H1 (cell line): ENCODE results near the gene ZNF14. TPM values are rescaled to one million over a fixed set of nuclear protein-coding genes. Genes with fewer than 3 reads are reported as not detected.
"Not testable (repeated sequence)": the region's sequence is repeated elsewhere in the genome, so short reads cannot be mapped to it uniquely, and the experiment has no call there.

Experiments
- CTCF ChIA-PET: fragments of 300-600 bp; sonication (Branson Sonifier 250); formaldehyde crosslinking; loops from one replicate; lab custom pipeline; 2021; ENCODE audit not compliant: partially characterized antibody; lab: Charles Lee
- POLR2A ChIA-PET: fragments of 300-600 bp; sonication (Branson Sonifier 250); formaldehyde crosslinking; loops from one replicate; lab custom pipeline; 2021; ENCODE audit warnings: inconsistent platforms; ENCODE audit not compliant: partially characterized antibody; lab: Charles Lee
- DNase-seq, 2 experiments: peaks; one replicate each; pipeline versions ENCODE4 v3.0.0 to v3.0.0-alpha.2; 2010 to 2022; ENCODE audit warnings: low spot score in 2 of 2, low read depth in 1 of 2, mixed read lengths in 1 of 2
- FAIRE-seq: peaks from 2 replicates; lab custom pipeline; 2011; peaks lifted over from hg19 to GRCh38; lab: Jason Lieb, UNC
- H2AFZ ChIP-seq: 2 replicates; pipeline ENCODE4 v1.8.1; 2012; ENCODE audit warnings: low read length, inconsistent platforms
- H2AK5ac ChIP-seq: 2 replicates; pipeline ENCODE4 v1.6.1; 2013; ENCODE audit warnings: low read depth, low read length
- H2BK120ac ChIP-seq: replicated peaks from 2 replicates; pipeline ENCODE3; 2013; ENCODE audit warnings: low read depth, low read length, inconsistent platforms
- H2BK12ac ChIP-seq: 2 replicates; pipeline ENCODE4 v1.6.1; 2013; ENCODE audit warnings: low read depth, low read length
- H2BK15ac ChIP-seq: 2 replicates; pipeline ENCODE4 v1.6.1; 2013; ENCODE audit warnings: low read length
- H2BK20ac ChIP-seq: 2 replicates; pipeline ENCODE4 v1.6.1; 2013; ENCODE audit warnings: low read length
- H2BK5ac ChIP-seq: 2 replicates; pipeline ENCODE4 v1.6.1; 2013; ENCODE audit warnings: low read depth, low read length
- H3K14ac ChIP-seq: 2 replicates; pipeline ENCODE4 v1.6.1; 2013; ENCODE audit warnings: inconsistent platforms; ENCODE audit not compliant: insufficient read length
- H3K18ac ChIP-seq: 2 replicates; pipeline ENCODE4 v1.6.1; 2013; ENCODE audit warnings: low read length; ENCODE audit errors: extremely low read depth
- H3K23ac ChIP-seq: 2 replicates; pipeline ENCODE4 v1.6.1; 2013; ENCODE audit warnings: inconsistent platforms; ENCODE audit not compliant: insufficient read length
- H3K23me2 ChIP-seq: 2 replicates; pipeline ENCODE4 v1.6.1; 2013; ENCODE audit warnings: low read depth, low read length
- H3K27ac ChIP-seq: 2 replicates; pipeline ENCODE4 v1.6.1; 2011; ENCODE audit warnings: low read depth, low read length, inconsistent platforms
- H3K27me3 ChIP-seq, 4 experiments: replicated peaks in 1 of 4; 1 replicate in 1 of 4; 2 replicates in 3 of 4; pipeline versions ENCODE4 v1.6.1 to v1.8.1; 2011 to 2013; ENCODE audit warnings: low read length in 3 of 4, mild to moderate bottlenecking in 3 of 4, inconsistent platforms in 2 of 4, mixed read lengths in 2 of 4, moderate library complexity in 1 of 4; ENCODE audit not compliant: control insufficient read depth in 3 of 4, insufficient read depth in 3 of 4; ENCODE audit errors: extremely low read depth in 1 of 4
- H3K36me3 ChIP-seq, 4 experiments: 2 replicates each; pipeline versions ENCODE4 v1.6.1 to v1.8.1; 2011 to 2013; ENCODE audit warnings: mild to moderate bottlenecking in 4 of 4, low read length in 3 of 4, moderate library complexity in 2 of 4, control low read depth in 1 of 4, inconsistent platforms in 1 of 4; ENCODE audit not compliant: insufficient read depth in 4 of 4, control insufficient read depth in 2 of 4
- H3K4ac ChIP-seq: replicated peaks from 2 replicates; pipeline ENCODE3; 2013; ENCODE audit warnings: low read length, low read depth, mixed read lengths, inconsistent platforms; ENCODE audit not compliant: insufficient read length
- H3K4me1 ChIP-seq, 4 experiments: replicated peaks in 1 of 4; 1 replicate in 1 of 4; 2 replicates in 3 of 4; pipeline versions ENCODE4 v1.6.1 to v1.8.1; 2011 to 2013; ENCODE audit warnings: low read length in 3 of 4, inconsistent platforms in 2 of 4, mixed read lengths in 1 of 4; ENCODE audit not compliant: insufficient read depth in 4 of 4, control insufficient read depth in 3 of 4
- H3K4me2 ChIP-seq, 2 experiments: 2 replicates each; pipeline versions ENCODE4 v1.6.1 to v1.8.1; 2011 to 2013; ENCODE audit warnings: low read depth in 2 of 2, low read length in 2 of 2, control low read depth in 1 of 2, inconsistent platforms in 1 of 2, mild to moderate bottlenecking in 1 of 2; ENCODE audit not compliant: insufficient read depth in 1 of 2
- H3K4me3 ChIP-seq, 4 experiments: fragments of 200-600, 300-600 bp in 1 of 4; sonication (generic), shearing (Covaris generic), sonication (Bioruptor Twin) in 1 of 4; 2 replicates each; pipeline versions ENCODE4 v1.5.1 to v1.8.1; 2011 to 2016; ENCODE audit warnings: low read length in 4 of 4, low read depth in 3 of 4, control low read depth in 2 of 4, inconsistent platforms in 2 of 4, mild to moderate bottlenecking in 2 of 4, mixed read lengths in 1 of 4, moderate library complexity in 1 of 4; ENCODE audit not compliant: insufficient read depth in 2 of 4; ENCODE audit errors: extremely low read depth in 1 of 4
- H3K56ac ChIP-seq: replicated peaks from 2 replicates; pipeline ENCODE3; 2013; ENCODE audit warnings: low read depth, mild to moderate bottlenecking, mixed read lengths, low read length, inconsistent platforms; ENCODE audit not compliant: insufficient read length
- H3K79me1 ChIP-seq: 2 replicates; pipeline ENCODE4 v1.6.1; 2013; ENCODE audit warnings: low read depth, low read length, control low read depth
- H3K79me2 ChIP-seq, 2 experiments: 2 replicates each; pipeline versions ENCODE4 v1.6.1 to v1.8.1; 2012 to 2013; ENCODE audit warnings: low read length in 2 of 2, mild to moderate bottlenecking in 2 of 2, inconsistent platforms in 1 of 2; ENCODE audit not compliant: insufficient read depth in 2 of 2, control insufficient read depth in 1 of 2
- H3K9ac ChIP-seq, 4 experiments: replicated peaks in 1 of 4; 1 replicate in 1 of 4; 2 replicates in 3 of 4; pipeline versions ENCODE4 v1.6.1 to v1.8.1; 2011 to 2013; ENCODE audit warnings: low read depth in 3 of 4, low read length in 3 of 4, control low read depth in 2 of 4, mild to moderate bottlenecking in 2 of 4, moderate library complexity in 2 of 4, inconsistent platforms in 1 of 4; ENCODE audit errors: extremely low read depth in 1 of 4
- H3K9me3 ChIP-seq, 2 experiments: 2 replicates each; pipeline versions ENCODE4 v1.6.1 to v1.8.1; 2012 to 2013; ENCODE audit warnings: mild to moderate bottlenecking in 2 of 2, moderate library complexity in 2 of 2, control low read depth in 1 of 2, inconsistent platforms in 1 of 2, low read depth in 1 of 2, low read length in 1 of 2, mixed read lengths in 1 of 2; ENCODE audit not compliant: insufficient read depth in 2 of 2
- H4K20me1 ChIP-seq, 2 experiments: replicated peaks in 1 of 2; 2 replicates each; pipeline versions ENCODE3 to v1.8.1; 2011 to 2013; ENCODE audit warnings: inconsistent platforms in 2 of 2, low read length in 2 of 2, mild to moderate bottlenecking in 1 of 2; ENCODE audit not compliant: insufficient read depth in 2 of 2, control insufficient read depth in 1 of 2
- H4K5ac ChIP-seq: 2 replicates; pipeline ENCODE4 v1.6.1; 2013; ENCODE audit warnings: low read length, low read depth, mixed read lengths, inconsistent platforms; ENCODE audit not compliant: insufficient read length
- H4K8ac ChIP-seq: 2 replicates; pipeline ENCODE4 v1.8.0; 2013; ENCODE audit warnings: mild to moderate bottlenecking, moderate library complexity, low read length, inconsistent platforms; ENCODE audit not compliant: insufficient read depth; ENCODE audit errors: extremely low read depth
- H4K91ac ChIP-seq: replicated peaks from 2 replicates; pipeline ENCODE3; 2013; ENCODE audit warnings: low read length, mixed read lengths, inconsistent platforms; ENCODE audit not compliant: insufficient read length
- WGBS, 2 experiments: shearing (Covaris generic) in 1 of 2; methylation state at CpG; one replicate each; pipeline versions ENCODE4 v1.1.6 to v1.1.7; 2013 to 2015; ENCODE audit warnings: low lambda C conversion rate in 2 of 2, mixed read lengths in 2 of 2, inconsistent platforms in 1 of 2, low coverage in 1 of 2, missing lambda C conversion rate in 1 of 2; ENCODE audit not compliant: insufficient replicate concordance in 2 of 2, insufficient coverage in 1 of 2, insufficient read length in 1 of 2; ENCODE audit errors: extremely low coverage in 1 of 2, missing lambda C conversion rate in 1 of 2; 5-methylcytosine and 5-hydroxymethylcytosine counted together
- polyA plus RNA-seq, 7 experiments: library from polyadenylated mRNA; depleted of rRNA in 3 of 7; stranded (reverse) in 5 of 7; unstranded in 2 of 7; fragments of >200 nt in 5 of 7; fragments of 200-250 nt in 2 of 7; gene quantifications; 1 replicate in 5 of 7; 2 replicates in 1 of 7; 4 replicates in 1 of 7; pipeline versions ENCODE4 v1.2.1 to v1.2.3, GENCODE V29; 2011 to 2013; ENCODE audit warnings: missing spikeins in 2 of 7, mixed read lengths in 2 of 7
- total RNA-seq: library from RNA; stranded (reverse); fragmentation: NEBNext Ultra II Directional; extraction: Animal tissue kit (Norgen Biotek cat#: 25700); gene quantifications from 2 replicates; pipeline ENCODE4 v1.2.1, GENCODE V29; 2021

The ZNF14 gene
- total and polyA plus RNA-seq, 2 of the 8 experiments (the other 6 are each of a cell fraction or from before 2014, with no cell fraction given) = 1.00 to 7.4 TPM

- H3K18ac ChIP-seq, H4K8ac ChIP-seq, H2BK120ac ChIP-seq, H3K9me3 ChIP-seq, H3K56ac ChIP-seq, H2BK5ac ChIP-seq, H3K23ac ChIP-seq, H3K4me1 ChIP-seq, H3K23me2 ChIP-seq, H3K27ac ChIP-seq, H3K79me1 ChIP-seq, H3K4me2 ChIP-seq, H2BK20ac ChIP-seq, FAIRE-seq, H4K20me1 ChIP-seq, H2BK15ac ChIP-seq, H4K91ac ChIP-seq, H2AK5ac ChIP-seq, H3K4me3 ChIP-seq, H3K4ac ChIP-seq, H2BK12ac ChIP-seq, CTCF ChIA-PET, H3K14ac ChIP-seq, H3K36me3 ChIP-seq, H3K79me2 ChIP-seq, DNase-seq, H2AFZ ChIP-seq, H3K27me3 ChIP-seq, H3K9ac ChIP-seq, H4K5ac ChIP-seq: not testable (repeated sequence)
- 91% methylated on average over 1 of the region's 1 CpG; no CpG with 5 or more reads in 1 of the 2 experiments for WGBS, 2 experiments
- POLR2A ChIA-PET = interaction anchor here (1.2 kb wide), 1 partner anchor 167 kb away, joined by 3 read pairs; no protein-coding TSS in a partner anchor
Measured at GRCh38 chr19:19700493-19700892, 32.4 kb downstream of the ZNF14 start.
